ENCODE measurements around the gene MUC5B.

Gene MUC5B

DNA sequence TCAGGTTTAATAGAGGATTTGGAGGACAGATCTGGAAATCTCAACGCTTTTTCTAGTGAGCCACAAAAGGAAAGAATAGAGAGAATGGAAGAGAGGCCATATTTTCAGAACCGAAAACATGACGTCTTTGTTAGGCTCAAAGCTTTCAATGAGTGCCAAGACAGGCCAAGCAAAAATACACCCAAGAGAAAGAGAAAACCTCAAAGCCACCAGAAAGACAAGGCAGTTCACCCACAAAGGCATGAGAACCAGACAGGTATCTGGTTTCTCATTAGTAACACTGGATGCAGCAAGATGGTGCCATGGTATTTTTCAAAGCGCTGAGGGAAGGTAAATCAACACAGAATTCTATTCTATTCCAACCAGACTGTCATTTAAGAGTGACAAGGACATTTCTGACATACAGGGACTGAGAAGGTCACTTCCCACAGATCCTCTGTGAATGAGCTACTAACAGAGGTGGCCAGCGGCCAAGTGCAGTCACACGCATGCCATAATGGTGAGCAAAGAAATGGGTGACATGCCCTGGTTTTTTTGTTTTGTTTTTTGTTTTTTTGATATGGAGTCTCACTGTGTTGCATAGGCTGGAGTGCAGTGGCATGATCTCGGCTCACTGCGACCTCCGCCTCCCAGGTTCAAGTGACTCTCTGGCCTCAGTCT is 44.7 kb downstream of the MUC5B start:
- Mint-ChIP-seq H3K27me3 (no peaks in the 10 kb centered on the region), H3K4me1 (peaks cover 11% of the 10 kb centered on the region), H3K27ac (no peak overlapping the region), H3K4me3 (no peak overlapping the region), H3K9me3 (no peaks in the 10 kb centered on the region), H3K36me3 (peaks cover 2% of the 10 kb centered on the region)

- no peaks in the 10 kb centered on the region for H3K4me1 Mint-ChIP-seq
- no peak overlapping the region for H3K4me3 Mint-ChIP-seq
- H3K27ac Mint-ChIP-seq: no peak overlapping the region
- no peaks in the 10 kb centered on the region for H3K9me3 Mint-ChIP-seq
- H3K36me3 Mint-ChIP-seq: no peaks in the 10 kb centered on the region
- H3K27me3 Mint-ChIP-seq: no peaks in the 10 kb centered on the region
Measured at GRCh38 chr11:1269957-1270356, 47.1 kb downstream of the MUC5B start.

GRCh38 chr11:1270476-1270875 is 47.6 kb downstream of the MUC5B start:
- Mint-ChIP-seq H3K9me3 (no peaks in the 10 kb centered on the region), H3K27me3 (no peaks in the 10 kb centered on the region), H3K36me3 (no peaks in the 10 kb centered on the region), H3K4me3 (no peak overlapping the region), H3K4me1 (no peaks in the 10 kb centered on the region), H3K27ac (no peak overlapping the region)

GRCh38 chr11:1271002-1271401 is 48.1 kb downstream of the MUC5B start:
- H3K27me3 Mint-ChIP-seq: no peaks in the 10 kb centered on the region
- no peaks in the 10 kb centered on the region for H3K4me1 Mint-ChIP-seq
- H3K36me3 Mint-ChIP-seq: no peaks in the 10 kb centered on the region
- no peak overlapping the region for H3K4me3 Mint-ChIP-seq
- no peak overlapping the region for H3K27ac Mint-ChIP-seq
- no peaks in the 10 kb centered on the region for H3K9me3 Mint-ChIP-seq

DNA sequence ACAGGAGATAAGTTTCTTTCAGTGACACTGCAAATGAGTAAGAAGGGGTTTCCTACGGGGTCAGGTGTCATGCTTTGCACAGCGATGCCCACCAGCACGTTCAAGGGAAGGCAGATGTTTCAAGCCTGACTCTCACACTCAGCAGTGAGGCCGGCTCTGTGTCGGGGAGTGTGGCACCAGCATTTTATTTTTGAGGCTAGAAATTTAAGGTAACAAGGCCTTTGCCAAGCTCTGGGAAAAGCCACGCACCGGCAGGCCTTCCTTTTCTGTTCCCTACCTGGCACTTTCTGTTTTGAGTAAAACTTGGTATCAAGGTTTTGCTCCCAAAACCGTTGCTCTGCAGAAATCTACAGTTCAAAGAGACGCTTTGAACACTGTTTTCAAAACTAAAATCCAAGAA is 48.5 kb downstream of the MUC5B start:
- no peaks in the 10 kb centered on the region for H3K9me3 Mint-ChIP-seq
- no peaks in the 10 kb centered on the region for H3K36me3 Mint-ChIP-seq
- no peaks in the 10 kb centered on the region for H3K4me1 Mint-ChIP-seq
- no peaks in the 10 kb centered on the region for H3K27me3 Mint-ChIP-seq
- H3K27ac Mint-ChIP-seq: no peak overlapping the region
- no peak overlapping the region for H3K4me3 Mint-ChIP-seq

DNA sequence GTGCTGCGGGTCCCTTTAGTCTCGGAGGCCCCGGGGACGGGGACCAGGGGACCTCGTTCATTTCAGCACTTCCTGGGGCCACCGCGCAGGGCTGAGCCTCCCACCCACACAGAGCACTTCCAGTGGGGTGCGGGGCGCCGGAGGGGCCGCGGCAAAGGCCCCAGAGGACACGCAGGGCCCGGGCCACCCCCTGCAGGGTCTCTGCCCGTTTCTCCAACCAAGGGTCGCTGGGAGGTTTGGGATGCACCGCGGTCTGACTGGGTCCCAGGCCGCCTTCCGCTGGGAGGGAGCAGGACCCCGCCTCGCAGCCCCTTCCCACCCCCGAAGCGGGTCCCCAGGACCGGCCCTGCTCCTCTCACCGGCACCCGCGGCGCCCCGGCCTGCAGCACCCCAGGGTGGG is 49.1 kb downstream of the MUC5B start:
- H3K9me3 Mint-ChIP-seq: no peaks in the 10 kb centered on the region

DNA sequence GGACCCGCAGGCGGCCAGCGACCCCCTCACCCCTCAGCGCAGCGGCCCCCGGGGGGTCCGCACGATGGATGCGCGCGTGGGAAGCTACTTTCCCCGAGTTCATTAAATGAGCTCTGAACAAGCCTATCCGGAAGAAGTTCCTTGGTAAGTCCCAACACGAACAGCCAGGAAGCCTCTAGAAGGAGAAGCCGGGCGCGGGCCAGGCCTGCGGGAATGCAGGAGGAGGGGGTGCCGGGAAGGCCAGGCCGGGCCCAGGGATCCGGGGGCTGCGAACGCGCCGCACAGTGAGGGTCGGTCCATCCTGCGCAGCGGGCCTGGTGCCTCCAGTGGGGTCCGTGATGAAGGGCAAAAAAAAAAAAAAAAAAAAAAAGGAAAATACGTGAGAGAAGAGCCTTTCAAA is 49.7 kb downstream of the MUC5B start:
- Mint-ChIP-seq H3K9me3 (no peaks in the 10 kb centered on the region), H3K27me3 (no peaks in the 10 kb centered on the region), H3K36me3 (peaks cover 2% of the 10 kb centered on the region), H3K4me3 (no peak overlapping the region), H3K27ac (no peak overlapping the region), H3K4me1 (no peaks in the 10 kb centered on the region)

More for the DNA sequence above, 49.1 kb downstream of the MUC5B start:
- no peaks in the 10 kb centered on the region for H3K4me1 Mint-ChIP-seq
- no peak overlapping the region for H3K27ac Mint-ChIP-seq
- no peak overlapping the region for H3K4me3 Mint-ChIP-seq
- peaks cover 2% of the 10 kb centered on the region for H3K36me3 Mint-ChIP-seq
- no peaks in the 10 kb centered on the region for H3K27me3 Mint-ChIP-seq

GRCh38 chr11:1274501-1274900 is 51.6 kb downstream of the MUC5B start:
- Mint-ChIP-seq H3K4me3 (no peak overlapping the region), H3K9me3 (no peaks in the 10 kb centered on the region), H3K36me3 (peaks cover 2% of the 10 kb centered on the region), H3K27me3 (no peaks in the 10 kb centered on the region), H3K4me1 (no peaks in the 10 kb centered on the region), H3K27ac (no peak overlapping the region)

GRCh38 chr11:1275021-1275420 is 52.2 kb downstream of the MUC5B start:
- H3K9me3 Mint-ChIP-seq: no peaks in the 10 kb centered on the region
- no peak overlapping the region for H3K27ac Mint-ChIP-seq
- H3K4me3 Mint-ChIP-seq: no peak overlapping the region

DNA sequence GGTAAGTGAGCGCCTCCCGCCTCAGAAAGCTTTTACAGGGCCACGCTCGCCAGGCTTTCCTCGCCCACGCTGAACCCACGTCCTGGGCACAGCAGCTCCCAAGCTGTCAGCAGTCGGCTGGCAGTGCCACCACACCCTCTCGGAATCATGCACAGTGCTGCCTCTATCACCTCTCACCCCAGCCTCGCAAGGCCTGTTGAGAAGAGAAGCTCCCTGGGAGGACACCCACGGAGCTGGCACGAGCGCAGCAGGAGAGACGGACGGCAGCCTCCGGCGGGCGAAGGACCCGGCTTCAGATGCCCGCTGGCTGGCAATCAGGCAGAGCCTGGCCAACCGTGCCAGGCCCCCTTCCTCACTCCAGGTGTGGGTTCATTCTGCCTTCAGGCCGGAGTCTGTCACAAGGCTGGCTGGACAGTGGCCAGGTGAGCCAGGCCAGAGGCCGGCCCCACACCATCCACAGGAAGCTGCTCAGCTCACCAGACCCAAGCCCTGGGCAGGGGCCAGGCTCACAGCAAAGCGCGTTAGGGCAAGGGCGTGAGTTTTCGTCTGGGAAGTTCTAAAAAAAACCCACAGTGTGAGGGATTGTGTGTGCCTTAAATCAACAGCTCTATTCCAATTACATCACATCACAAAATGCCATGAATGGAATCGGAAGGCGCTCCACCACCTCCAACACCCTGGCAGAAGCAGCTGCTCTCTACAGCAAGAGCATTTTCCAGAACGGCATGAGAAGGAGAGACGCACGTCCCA is 53.4 kb downstream of the MUC5B start:
- Mint-ChIP-seq H3K27ac (no peak overlapping the region), H3K4me3 (no peak overlapping the region), H3K9me3 (no peaks in the 10 kb centered on the region), H3K27me3 (no peaks in the 10 kb centered on the region), H3K36me3 (peaks cover 2% of the 10 kb centered on the region), H3K4me1 (no peaks in the 10 kb centered on the region)

More at GRCh38 chr11:1275021-1275420, 52.2 kb downstream of the MUC5B start:
- H3K36me3 Mint-ChIP-seq: peaks cover 2% of the 10 kb centered on the region
- H3K27me3 Mint-ChIP-seq: no peaks in the 10 kb centered on the region
- no peaks in the 10 kb centered on the region for H3K4me1 Mint-ChIP-seq

GRCh38 chr11:1276866-1277615 is 54.2 kb downstream of the MUC5B start:
- Mint-ChIP-seq H3K4me3 (no peak overlapping the region), H3K27me3 (no peaks in the 10 kb centered on the region), H3K4me1 (no peaks in the 10 kb centered on the region), H3K9me3 (no peaks in the 10 kb centered on the region), H3K27ac (no peak overlapping the region), H3K36me3 (peaks cover 2% of the 10 kb centered on the region)

DNA sequence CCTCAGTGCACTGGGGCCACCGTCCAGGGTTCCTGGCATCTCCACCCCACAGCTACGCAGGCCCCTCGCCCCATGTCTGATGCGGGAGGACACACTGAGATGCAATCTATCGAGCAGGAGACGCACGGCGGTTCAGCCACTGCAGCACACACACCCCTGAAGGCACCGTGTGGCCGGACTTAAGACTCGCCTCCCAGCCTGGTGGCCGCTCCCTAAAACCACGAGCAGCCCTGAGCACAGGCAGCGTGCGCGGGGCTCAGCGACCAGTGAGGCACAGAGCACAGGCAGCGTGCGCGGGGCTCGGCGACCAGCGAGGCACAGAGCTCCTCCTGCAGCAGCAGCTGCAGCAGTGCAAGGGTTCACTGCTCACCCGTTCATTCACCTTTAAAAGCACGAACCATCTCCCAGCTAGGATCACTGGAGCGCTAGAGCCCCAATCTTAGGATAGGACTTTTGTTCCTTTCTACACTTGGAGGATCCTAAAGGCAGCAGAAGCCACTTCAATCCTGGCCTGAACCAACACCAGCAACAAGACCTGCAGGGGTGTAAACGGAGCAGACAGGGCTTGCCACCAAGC is 55.2 kb downstream of the MUC5B start:
- Mint-ChIP-seq H3K4me3 (no peak overlapping the region), H3K36me3 (peaks cover 2% of the 10 kb centered on the region), H3K27ac (no peak overlapping the region), H3K9me3 (no peaks in the 10 kb centered on the region), H3K4me1 (no peaks in the 10 kb centered on the region), H3K27me3 (no peaks in the 10 kb centered on the region)

GRCh38 chr11:1278766-1279673 is 56.2 kb downstream of the MUC5B start:
- no peaks in the 10 kb centered on the region for H3K27me3 Mint-ChIP-seq
- H3K9me3 Mint-ChIP-seq: no peaks in the 10 kb centered on the region
- H3K27ac Mint-ChIP-seq: no peak overlapping the region
- H3K4me3 Mint-ChIP-seq: no peak overlapping the region
- peaks cover 2% of the 10 kb centered on the region for H3K36me3 Mint-ChIP-seq
- H3K4me1 Mint-ChIP-seq: no peaks in the 10 kb centered on the region

DNA sequence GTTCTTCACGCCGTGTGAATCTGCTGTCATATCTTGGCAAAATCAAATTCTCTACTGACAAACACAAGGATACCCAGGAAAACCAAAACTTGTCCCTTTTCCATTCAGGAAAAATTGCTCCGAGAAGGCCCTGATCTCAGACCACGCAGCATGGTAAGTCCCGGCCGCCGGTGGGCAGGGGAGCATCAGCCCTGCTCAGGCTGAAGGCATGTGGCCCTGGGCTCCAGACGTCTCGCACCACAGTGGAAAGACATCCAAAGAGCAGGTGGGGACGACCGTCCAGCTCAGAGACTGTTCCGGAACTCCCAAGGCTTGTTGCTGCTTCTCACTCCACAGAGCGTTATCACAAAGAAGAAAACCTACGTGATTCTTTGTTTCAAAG is 56.8 kb downstream of the MUC5B start:
- Mint-ChIP-seq H3K36me3 (peaks cover 2% of the 10 kb centered on the region), H3K4me1 (no peaks in the 10 kb centered on the region), H3K27me3 (no peaks in the 10 kb centered on the region), H3K27ac (no peak overlapping the region), H3K4me3 (no peak overlapping the region), H3K9me3 (no peaks in the 10 kb centered on the region)

All from activated naive CD4-positive, alpha-beta T cell treated with anti-CD3 and anti-CD28 coated beads, Interleukin-2, amount 50 U/mL, for 24 hours (primary cell).